OCI-LY3 (cell line): ENCODE measurements around the gene KLHL15.

Experiments
- H2AFZ ChIP-seq: fragments of 200-600, 300-600 bp; shearing (Covaris generic); 2 replicates; pipeline ENCODE4 v1.6.0; 2014; ENCODE audit warnings: antibody characterized with exemption, low read depth, low read length
- H3K27ac ChIP-seq: fragments of 200-600, 300-600 bp; sonication (generic); 2 replicates; pipeline ENCODE4 v1.5.1; 2014; ENCODE audit warnings: mild to moderate bottlenecking, low read length, moderate library complexity, mixed read lengths
- H3K27me3 ChIP-seq: fragments of 200-600, 300-600 bp; sonication (generic); 2 replicates; pipeline ENCODE4 v1.6.1; 2014; ENCODE audit warnings: low read depth, low read length, mixed read lengths
- H3K36me3 ChIP-seq: fragments of 200-600, 300-600 bp; sonication (generic); replicated peaks from 2 replicates; pipeline ENCODE3; 2014; ENCODE audit warnings: low read depth, low read length, mixed read lengths
- H3K4me1 ChIP-seq: fragments of 300-600, 200-600 bp; sonication (generic); 2 replicates; pipeline ENCODE4 v1.6.1; 2014; ENCODE audit warnings: low read length, mixed read lengths
- H3K4me2 ChIP-seq: fragments of 200-600, 300-600 bp; sonication (generic); 2 replicates; pipeline ENCODE4 v1.6.1; 2014; ENCODE audit warnings: low read length, mixed read lengths
- H3K4me3 ChIP-seq: fragments of 300-600, 200-600 bp; sonication (generic); 2 replicates; pipeline ENCODE4 v1.5.1; 2014; ENCODE audit warnings: antibody characterized with exemption, mild to moderate bottlenecking, low read length, moderate library complexity
- H3K79me2 ChIP-seq: fragments of 300-600, 200-600 bp; shearing (Covaris generic); 2 replicates; pipeline ENCODE4 v1.6.1; 2014; ENCODE audit warnings: mild to moderate bottlenecking, low read length, mixed read lengths
- H3K9ac ChIP-seq: fragments of 300-600, 200-600 bp; shearing (Covaris generic); 2 replicates; pipeline ENCODE4 v1.6.0; 2014; ENCODE audit warnings: mild to moderate bottlenecking, low read length, moderate library complexity
- H3K9me3 ChIP-seq: fragments of 200-600, 300-600 bp; shearing (Covaris generic); 2 replicates; pipeline ENCODE4 v1.6.1; 2014; ENCODE audit warnings: low read length, mixed read lengths; ENCODE audit not compliant: insufficient read depth
- H4K20me1 ChIP-seq: fragments of 200-600, 300-600 bp; sonication (generic); 2 replicates; pipeline ENCODE4 v1.6.1; 2016; ENCODE audit warnings: low read length, mixed read lengths; ENCODE audit not compliant: insufficient read depth
- EZH2phosphoT487 ChIP-seq: fragments of 200-600 bp; shearing (Covaris generic); IDR thresholded peaks from 2 replicates; pipeline ENCODE4 v1.6.1; 2018; ENCODE audit warnings: antibody characterized with exemption, mixed run types, low read depth
- TF ChIP-seq, protein P1 (sequence below): fragments of 200-600, 300-600 bp; sonication (generic); IDR thresholded peaks from 2 replicates; pipeline ENCODE4 v1.5.1; 2014; ENCODE audit warnings: antibody characterized with exemption, low read length, low read depth

Gene KLHL15

DNA sequence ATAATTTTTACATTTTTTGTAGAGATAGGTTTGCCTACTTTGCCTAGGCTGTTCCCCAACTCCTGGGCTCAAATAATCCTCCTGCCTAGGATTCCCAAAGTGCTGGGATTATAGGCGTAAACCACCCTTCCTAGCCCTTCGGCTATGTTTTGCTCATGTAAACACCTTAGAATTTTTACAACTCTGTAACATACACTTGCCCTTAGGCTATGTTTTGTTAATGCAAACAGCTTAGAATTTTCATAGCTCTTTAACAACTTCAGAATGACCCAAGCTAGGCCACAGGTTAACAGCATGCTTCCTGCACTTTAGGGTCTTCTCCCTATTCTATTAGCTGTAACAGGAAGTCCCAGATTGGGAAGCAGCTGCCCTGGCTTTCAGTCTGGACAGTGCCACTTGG lies 24.2 kb downstream of the KLHL15 start:
- Histone ChIP-seq H3K9ac (no peak overlapping the region), H3K27ac (no peak overlapping the region), H3K9me3 (no peaks in the 10 kb centered on the region), H3K36me3 (peaks cover 15% of the 10 kb centered on the region), H3K4me3 (no peak overlapping the region), H3K4me1 (peaks cover 15% of the 10 kb centered on the region), H4K20me1 (peaks cover 24% of the 10 kb centered on the region), H3K27me3 (no peaks in the 10 kb centered on the region), H2AFZ (no peak overlapping the region), H3K4me2 (peak overlapping the region; percentile 36; the same call in 1 of the 2 replicates), H3K79me2 (peaks cover 6% of the 10 kb centered on the region)
- TF ChIP-seq EZH2phosphoT487, result no peak
- TF ChIP-seq, protein P1, sequence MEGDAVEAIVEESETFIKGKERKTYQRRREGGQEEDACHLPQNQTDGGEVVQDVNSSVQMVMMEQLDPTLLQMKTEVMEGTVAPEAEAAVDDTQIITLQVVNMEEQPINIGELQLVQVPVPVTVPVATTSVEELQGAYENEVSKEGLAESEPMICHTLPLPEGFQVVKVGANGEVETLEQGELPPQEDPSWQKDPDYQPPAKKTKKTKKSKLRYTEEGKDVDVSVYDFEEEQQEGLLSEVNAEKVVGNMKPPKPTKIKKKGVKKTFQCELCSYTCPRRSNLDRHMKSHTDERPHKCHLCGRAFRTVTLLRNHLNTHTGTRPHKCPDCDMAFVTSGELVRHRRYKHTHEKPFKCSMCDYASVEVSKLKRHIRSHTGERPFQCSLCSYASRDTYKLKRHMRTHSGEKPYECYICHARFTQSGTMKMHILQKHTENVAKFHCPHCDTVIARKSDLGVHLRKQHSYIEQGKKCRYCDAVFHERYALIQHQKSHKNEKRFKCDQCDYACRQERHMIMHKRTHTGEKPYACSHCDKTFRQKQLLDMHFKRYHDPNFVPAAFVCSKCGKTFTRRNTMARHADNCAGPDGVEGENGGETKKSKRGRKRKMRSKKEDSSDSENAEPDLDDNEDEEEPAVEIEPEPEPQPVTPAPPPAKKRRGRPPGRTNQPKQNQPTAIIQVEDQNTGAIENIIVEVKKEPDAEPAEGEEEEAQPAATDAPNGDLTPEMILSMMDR, result no peak

GRCh38 chrX:24002167-24002566 lies 24.8 kb downstream of the KLHL15 start:
- no peak overlapping the region for H3K4me3 ChIP-seq
- H4K20me1 ChIP-seq, result peaks cover 20% of the 10 kb centered on the region
- no peaks in the 10 kb centered on the region for H3K27me3 ChIP-seq
- no peaks in the 10 kb centered on the region for H3K9me3 ChIP-seq
- TF ChIP-seq, protein P1, result no peak
- no peak for TF ChIP-seq EZH2phosphoT487
- H2AFZ ChIP-seq, result no peak overlapping the region
- no peak overlapping the region for H3K9ac ChIP-seq
- no peak overlapping the region for H3K27ac ChIP-seq
- H3K36me3 ChIP-seq, result peaks cover 15% of the 10 kb centered on the region
- peak overlapping the region; percentile 36; the same call in 1 of the 2 replicates for H3K4me2 ChIP-seq
- H3K4me1 ChIP-seq, result peaks cover 15% of the 10 kb centered on the region
- H3K79me2 ChIP-seq, result peaks cover 6% of the 10 kb centered on the region

GRCh38 chrX:23999671-24000070 lies 27.3 kb downstream of the KLHL15 start:
- no peaks in the 10 kb centered on the region for H3K27me3 ChIP-seq
- peaks cover 6% of the 10 kb centered on the region for H3K79me2 ChIP-seq
- H3K27ac ChIP-seq, result no peak overlapping the region
- H3K4me1 ChIP-seq, result peaks cover 10% of the 10 kb centered on the region
- TF ChIP-seq EZH2phosphoT487, result no peak
- TF ChIP-seq, protein P1, result no peak
- no peak overlapping the region for H3K4me3 ChIP-seq
- no peaks in the 10 kb centered on the region for H3K9me3 ChIP-seq
- H4K20me1 ChIP-seq, result peaks cover 10% of the 10 kb centered on the region; the same call in 1 of the 2 replicates
- H3K9ac ChIP-seq, result no peak overlapping the region
- H2AFZ ChIP-seq, result no peak overlapping the region
- H3K4me2 ChIP-seq, result no peak overlapping the region
- peaks cover 7% of the 10 kb centered on the region for H3K36me3 ChIP-seq

DNA sequence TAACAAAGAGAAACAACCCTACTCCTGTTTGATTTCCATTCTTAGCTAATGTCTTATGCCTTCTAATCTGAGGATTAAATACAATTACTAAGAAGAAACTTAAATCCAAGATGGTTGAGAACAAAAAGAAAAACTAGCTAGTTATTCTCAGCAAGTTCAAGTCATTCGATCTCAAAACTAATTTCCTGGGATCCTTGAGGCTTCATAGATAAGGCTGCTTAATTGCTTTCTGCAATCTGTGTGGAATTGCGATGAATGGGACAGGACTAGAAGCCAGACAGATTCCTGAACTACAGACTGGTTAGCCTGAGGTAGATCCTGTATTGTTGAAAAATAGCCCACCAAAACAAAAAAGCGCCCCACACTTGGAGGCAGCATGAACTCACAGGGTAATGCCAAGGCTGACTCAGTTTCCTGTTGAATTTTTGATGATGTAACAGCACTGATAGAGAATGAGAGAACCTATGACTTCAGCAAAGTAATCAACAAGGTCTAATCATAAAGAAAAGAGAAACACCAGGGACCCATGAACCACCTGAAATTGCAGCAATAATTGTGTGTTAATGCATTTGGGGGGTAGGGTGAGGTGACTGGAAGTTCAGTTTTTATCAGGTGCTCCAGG lies 33.9 kb downstream of the KLHL15 start:
- peaks cover 15% of the 10 kb centered on the region for H4K20me1 ChIP-seq
- H3K27me3 ChIP-seq, result no peaks in the 10 kb centered on the region
- no peak overlapping the region for H3K9ac ChIP-seq
- no peak overlapping the region for H2AFZ ChIP-seq
- peaks cover 13% of the 10 kb centered on the region for H3K79me2 ChIP-seq
- H3K9me3 ChIP-seq, result no peaks in the 10 kb centered on the region
- H3K27ac ChIP-seq, result no peak overlapping the region
- H3K4me2 ChIP-seq, result no peak overlapping the region
- TF ChIP-seq, protein P1, result no peak
- no peak for TF ChIP-seq EZH2phosphoT487
- H3K4me3 ChIP-seq, result no peak overlapping the region
- no peaks in the 10 kb centered on the region for H3K4me1 ChIP-seq
- H3K36me3 ChIP-seq, result peaks cover 5% of the 10 kb centered on the region
